Loucy (cell line): Measurements from ENCODE around the gene CFAP73.

Source experiments
- H2AFZ ChIP-seq: fragments of 200-600 bp; sonication (generic); 2 replicates; pipeline ENCODE4 v1.6.0; 2016; ENCODE audit warnings: antibody characterized with exemption, mild to moderate bottlenecking, low read length, moderate library complexity
- H3F3A ChIP-seq: fragments of 200-600 bp; 2 replicates; pipeline ENCODE4 v1.6.0; 2016; ENCODE audit warnings: antibody characterized with exemption, low read depth, mild to moderate bottlenecking
- H3K27me3 ChIP-seq: fragments of 200-600 bp; sonication (generic); 2 replicates; pipeline ENCODE4 v1.6.1; 2014; ENCODE audit warnings: low read length, mild to moderate bottlenecking; ENCODE audit not compliant: insufficient read depth, poor library complexity, severe bottlenecking
- H3K36me3 ChIP-seq: fragments of 200-600 bp; sonication (generic); 2 replicates; pipeline ENCODE4 v1.6.1; 2016; ENCODE audit warnings: low read length; ENCODE audit not compliant: insufficient read depth
- H3K4me1 ChIP-seq: fragments of 200-600 bp; sonication (generic); 2 replicates; pipeline ENCODE4 v1.5.1; 2014; ENCODE audit warnings: low read length, mild to moderate bottlenecking; ENCODE audit not compliant: insufficient read depth, poor library complexity, severe bottlenecking
- H3K4me2 ChIP-seq: fragments of 200-600 bp; sonication (generic); 2 replicates; pipeline ENCODE4 v1.6.0; 2014; ENCODE audit warnings: antibody characterized with exemption, low read length, low read depth, mild to moderate bottlenecking; ENCODE audit not compliant: poor library complexity, severe bottlenecking
- H3K4me3 ChIP-seq: fragments of 200-600 bp; sonication (generic); 2 replicates; pipeline ENCODE4 v1.5.1; 2014; ENCODE audit warnings: low read length, mild to moderate bottlenecking, mixed read lengths; ENCODE audit not compliant: poor library complexity, severe bottlenecking
- H3K79me2 ChIP-seq: fragments of 200-600 bp; sonication (generic); 2 replicates; pipeline ENCODE4 v1.6.1; 2014; ENCODE audit warnings: low read length; ENCODE audit not compliant: insufficient read depth
- H3K9ac ChIP-seq: fragments of 200-600 bp; sonication (generic); 2 replicates; pipeline ENCODE4 v1.6.0; 2014; ENCODE audit warnings: mild to moderate bottlenecking, low read depth, low read length, moderate library complexity; ENCODE audit not compliant: poor library complexity, severe bottlenecking
- H3K9me2 ChIP-seq: fragments of 200-600 bp; sonication (generic); replicated peaks from 2 replicates; pipeline ENCODE4 v1.6.1; 2016; ENCODE audit warnings: low read depth, low read length, mixed read lengths
- H3K9me3 ChIP-seq: fragments of 200-600 bp; sonication (generic); 2 replicates; pipeline ENCODE4 v1.6.1; 2014; ENCODE audit warnings: mild to moderate bottlenecking, antibody characterized with exemption, low read length, low read depth; ENCODE audit not compliant: insufficient read depth
- H4K20me1 ChIP-seq: fragments of 200-600 bp; sonication (generic); 2 replicates; pipeline ENCODE4 v1.6.0; 2014; ENCODE audit warnings: antibody characterized with exemption, low read length, mild to moderate bottlenecking; ENCODE audit not compliant: insufficient read depth, poor library complexity, severe bottlenecking
- EZH2phosphoT487 ChIP-seq: fragments of 200-600 bp; IDR thresholded peaks from 2 replicates; pipeline ENCODE4 v1.6.1; 2018; ENCODE audit warnings: antibody characterized with exemption, mild to moderate bottlenecking, moderate library complexity, borderline replicate concordance
- TF ChIP-seq, protein P1 (sequence below): fragments of 200-600 bp; sonication (generic); conservative IDR thresholded peaks from 2 replicates; pipeline ENCODE4 v1.5.1; 2014; ENCODE audit warnings: mild to moderate bottlenecking, antibody characterized with exemption, low read length

CFAP73 gene

DNA sequence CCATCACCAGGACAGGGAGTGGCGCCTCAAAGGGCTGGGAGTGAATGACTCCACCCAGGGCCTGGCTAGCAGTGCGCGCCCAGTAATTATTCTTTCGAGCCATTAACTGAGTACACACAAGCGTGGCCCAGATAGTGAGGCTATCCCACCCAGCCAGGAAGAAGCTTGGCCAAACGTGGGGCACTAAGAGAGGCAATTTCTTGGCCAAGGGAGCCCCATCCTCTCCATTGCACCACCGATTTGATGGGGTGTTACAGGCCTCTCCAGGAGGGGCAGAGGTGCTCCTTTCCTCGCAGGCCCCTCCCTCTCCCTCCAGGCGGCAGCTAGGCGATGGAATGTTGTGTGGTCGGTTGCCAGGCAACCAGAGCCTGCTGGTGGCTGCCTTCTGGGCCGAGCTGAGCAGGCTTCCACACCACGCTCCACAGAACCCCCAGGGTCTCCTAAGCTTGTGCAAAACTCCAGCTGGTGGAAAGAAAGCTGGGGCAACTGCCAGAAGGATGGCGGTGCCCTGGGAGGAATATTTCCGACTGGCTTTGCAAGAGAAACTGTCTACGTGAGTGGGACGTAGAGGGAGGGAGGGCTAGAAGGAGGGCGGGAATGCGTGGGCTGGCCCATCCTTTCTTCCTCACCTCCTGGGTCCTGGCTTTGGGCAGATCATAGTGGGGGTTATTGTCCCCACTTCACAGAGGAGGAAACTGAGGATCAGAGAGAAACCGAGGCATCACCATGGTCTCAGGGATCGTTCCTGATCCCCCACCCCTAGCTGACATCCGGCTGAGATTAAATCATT lies at the start of gene CFAP73:
TSS of gene CFAP73 (plus strand) at position 364 of the 790 bp plus-strand sequence. CDS start at position 498, 134 bp downstream.
- Histone ChIP-seq H3K9me3 (no peaks in the 10 kb centered on the region), H3K4me3 (no peak within 1 kb of the TSS), H2AFZ (no peak within 1 kb of the TSS), H3F3A (no peaks in the 10 kb centered on the region), H3K4me2 (no peak within 1 kb of the TSS), H4K20me1 (no peaks in the 10 kb centered on the region), H3K9ac (no peak within 1 kb of the TSS), H3K79me2 (no peaks in the 10 kb centered on the region), H3K4me1 (no peaks in the 10 kb centered on the region), H3K9me2 (no peaks in the 10 kb centered on the region), H3K36me3 (no peaks in the 10 kb centered on the region), H3K27me3 (no peaks in the 10 kb centered on the region)
- no peak for TF ChIP-seq EZH2phosphoT487

DNA sequence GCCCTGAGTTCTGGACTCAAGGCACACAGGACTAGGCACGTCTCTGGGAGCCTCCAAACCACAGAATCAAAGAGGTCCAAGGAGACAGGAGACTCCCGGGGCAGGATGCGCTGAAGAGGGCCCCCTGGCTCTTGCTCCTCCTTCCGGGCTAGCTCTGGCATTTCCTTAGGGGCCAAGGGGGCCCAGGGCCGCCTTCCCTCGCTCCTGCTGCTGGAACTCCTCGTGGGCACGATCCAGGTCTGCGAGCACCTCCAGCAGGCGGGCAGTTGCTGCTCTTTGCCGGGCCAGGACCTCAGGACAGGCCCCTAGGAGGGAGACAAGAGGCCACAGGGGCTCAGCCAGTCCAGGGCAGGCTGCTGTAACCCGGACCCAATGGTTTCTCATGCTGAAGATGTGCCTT lies 49.8 kb upstream of the CFAP73 start:
- Histone ChIP-seq H2AFZ (no peak overlapping the region), H3K36me3 (no peaks in the 10 kb centered on the region), H4K20me1 (no peaks in the 10 kb centered on the region), H3K9ac (no peak overlapping the region), H3K4me2 (no peak overlapping the region), H3K9me2 (no peaks in the 10 kb centered on the region), H3K27me3 (no peaks in the 10 kb centered on the region), H3K79me2 (no peaks in the 10 kb centered on the region), H3K4me1 (peaks cover 3% of the 10 kb centered on the region), H3K9me3 (no peaks in the 10 kb centered on the region), H3F3A (no peaks in the 10 kb centered on the region), H3K4me3 (no peak overlapping the region)
- TF ChIP-seq, protein P1, sequence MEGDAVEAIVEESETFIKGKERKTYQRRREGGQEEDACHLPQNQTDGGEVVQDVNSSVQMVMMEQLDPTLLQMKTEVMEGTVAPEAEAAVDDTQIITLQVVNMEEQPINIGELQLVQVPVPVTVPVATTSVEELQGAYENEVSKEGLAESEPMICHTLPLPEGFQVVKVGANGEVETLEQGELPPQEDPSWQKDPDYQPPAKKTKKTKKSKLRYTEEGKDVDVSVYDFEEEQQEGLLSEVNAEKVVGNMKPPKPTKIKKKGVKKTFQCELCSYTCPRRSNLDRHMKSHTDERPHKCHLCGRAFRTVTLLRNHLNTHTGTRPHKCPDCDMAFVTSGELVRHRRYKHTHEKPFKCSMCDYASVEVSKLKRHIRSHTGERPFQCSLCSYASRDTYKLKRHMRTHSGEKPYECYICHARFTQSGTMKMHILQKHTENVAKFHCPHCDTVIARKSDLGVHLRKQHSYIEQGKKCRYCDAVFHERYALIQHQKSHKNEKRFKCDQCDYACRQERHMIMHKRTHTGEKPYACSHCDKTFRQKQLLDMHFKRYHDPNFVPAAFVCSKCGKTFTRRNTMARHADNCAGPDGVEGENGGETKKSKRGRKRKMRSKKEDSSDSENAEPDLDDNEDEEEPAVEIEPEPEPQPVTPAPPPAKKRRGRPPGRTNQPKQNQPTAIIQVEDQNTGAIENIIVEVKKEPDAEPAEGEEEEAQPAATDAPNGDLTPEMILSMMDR, result no peak
- TF ChIP-seq EZH2phosphoT487, result no peak

GRCh38 chr12:113101751-113102150 lies 47.8 kb upstream of the CFAP73 start:
- TF ChIP-seq EZH2phosphoT487, result no peak
- TF ChIP-seq, protein P1, result no peak
- Histone ChIP-seq H3K9ac (no peak overlapping the region), H3K27me3 (no peaks in the 10 kb centered on the region), H3K79me2 (no peaks in the 10 kb centered on the region), H3K9me2 (no peaks in the 10 kb centered on the region), H3K4me1 (peaks cover 3% of the 10 kb centered on the region), H3K4me3 (no peak overlapping the region), H3K4me2 (no peak overlapping the region), H3K36me3 (no peaks in the 10 kb centered on the region), H3F3A (no peaks in the 10 kb centered on the region), H2AFZ (no peak overlapping the region), H3K9me3 (no peaks in the 10 kb centered on the region), H4K20me1 (no peaks in the 10 kb centered on the region)

GRCh38 chr12:113102811-113103210 lies 46.7 kb upstream of the CFAP73 start:
- H3K36me3 ChIP-seq, result no peaks in the 10 kb centered on the region
- no peak overlapping the region for H3K9ac ChIP-seq
- no peaks in the 10 kb centered on the region for H3K27me3 ChIP-seq
- H3K4me2 ChIP-seq, result no peak overlapping the region
- no peak overlapping the region for H3K4me3 ChIP-seq
- TF ChIP-seq, protein P1, result no peak
- TF ChIP-seq EZH2phosphoT487, result no peak
- H4K20me1 ChIP-seq, result no peaks in the 10 kb centered on the region
- no peaks in the 10 kb centered on the region for H3K9me3 ChIP-seq
- H3K4me1 ChIP-seq, result peaks cover 3% of the 10 kb centered on the region
- H2AFZ ChIP-seq, result no peak overlapping the region
- no peaks in the 10 kb centered on the region for H3F3A ChIP-seq
- H3K79me2 ChIP-seq, result no peaks in the 10 kb centered on the region
- no peaks in the 10 kb centered on the region for H3K9me2 ChIP-seq
